GM18951 (cell line): ENCODE results near the gene SCUBE1.

ENCODE experiments used
- POLR2A ChIP-seq: IDR thresholded peaks from 4 replicates; pipeline ENCODE4 v1.6.1; 2011; ENCODE audit warnings: mild to moderate bottlenecking; ENCODE audit not compliant: insufficient read length, insufficient read depth; ENCODE audit errors: extremely low read depth
- in situ Hi-C: fragments of 300-500 bp; cut with MboI; formaldehyde crosslinking; loops from one replicate; pipeline ENCODE4 v1.12.0; 2022; ENCODE audit warnings: low sequenced_read_pairs, mixed read lengths, inconsistent platforms; ENCODE audit not compliant: unreplicated experiment

The SCUBE1 gene

DNA sequence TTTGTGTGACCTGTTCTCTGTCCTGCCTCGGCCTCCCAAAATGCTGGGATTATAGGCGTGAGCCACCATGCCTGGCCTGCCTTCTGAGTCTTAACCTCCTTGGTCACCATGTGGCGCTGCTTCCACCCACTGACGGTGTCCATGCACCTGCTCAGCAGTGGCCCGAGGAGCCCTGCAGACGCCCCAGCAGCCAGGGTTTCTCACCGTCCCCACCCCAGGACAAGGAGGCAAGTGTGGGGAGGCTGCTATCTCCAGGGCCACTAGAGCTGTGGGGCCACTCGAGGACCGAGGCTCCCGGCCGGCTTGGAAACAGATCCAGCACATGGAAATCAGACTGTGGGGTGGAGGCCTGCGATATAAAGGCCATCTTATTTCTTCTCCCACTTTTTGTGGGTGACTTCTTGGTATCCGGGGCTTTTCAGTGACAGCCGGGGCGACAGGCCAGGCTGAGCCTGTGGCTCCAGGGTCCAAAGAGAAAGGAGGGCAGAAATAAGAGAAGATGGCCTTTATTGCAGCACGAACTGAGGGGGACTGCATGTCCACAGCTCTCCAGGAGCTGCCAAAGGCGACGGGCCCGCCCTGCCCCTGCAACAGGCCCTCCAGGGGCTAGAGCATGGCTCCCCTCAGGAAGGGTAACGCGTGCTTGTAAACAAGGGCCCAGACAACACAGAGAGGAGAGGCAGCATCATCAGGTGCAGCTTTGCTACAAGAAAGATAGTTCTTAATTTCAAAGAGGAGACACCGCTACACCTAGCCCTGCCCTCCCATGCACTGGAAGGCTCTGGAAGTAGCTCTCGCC lies 176.8 kb downstream of the SCUBE1 start:
- in situ Hi-C loops, result no loop called here
- no peak for TF ChIP-seq POLR2A

DNA sequence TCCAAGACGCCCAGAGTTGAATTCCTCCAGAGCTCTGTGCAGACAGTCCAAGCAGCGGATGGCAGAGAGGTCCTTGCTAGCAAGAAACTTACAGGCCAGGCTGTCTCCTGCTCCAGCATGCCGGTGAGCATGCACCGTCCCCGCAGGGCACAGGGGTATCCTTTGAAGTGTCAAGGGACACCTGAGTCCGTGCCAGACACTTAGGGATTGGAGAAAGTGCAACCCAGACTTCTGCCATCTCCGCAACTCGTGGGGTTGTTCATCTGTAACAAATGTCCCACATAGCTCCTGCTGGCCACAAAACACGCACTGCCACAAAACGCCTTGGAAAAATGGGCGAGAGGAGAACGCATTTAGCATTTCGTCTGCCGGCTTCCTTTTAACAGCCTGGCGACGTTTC lies 178.5 kb downstream of the SCUBE1 start:
- in situ Hi-C loops, result no loop called here

DNA sequence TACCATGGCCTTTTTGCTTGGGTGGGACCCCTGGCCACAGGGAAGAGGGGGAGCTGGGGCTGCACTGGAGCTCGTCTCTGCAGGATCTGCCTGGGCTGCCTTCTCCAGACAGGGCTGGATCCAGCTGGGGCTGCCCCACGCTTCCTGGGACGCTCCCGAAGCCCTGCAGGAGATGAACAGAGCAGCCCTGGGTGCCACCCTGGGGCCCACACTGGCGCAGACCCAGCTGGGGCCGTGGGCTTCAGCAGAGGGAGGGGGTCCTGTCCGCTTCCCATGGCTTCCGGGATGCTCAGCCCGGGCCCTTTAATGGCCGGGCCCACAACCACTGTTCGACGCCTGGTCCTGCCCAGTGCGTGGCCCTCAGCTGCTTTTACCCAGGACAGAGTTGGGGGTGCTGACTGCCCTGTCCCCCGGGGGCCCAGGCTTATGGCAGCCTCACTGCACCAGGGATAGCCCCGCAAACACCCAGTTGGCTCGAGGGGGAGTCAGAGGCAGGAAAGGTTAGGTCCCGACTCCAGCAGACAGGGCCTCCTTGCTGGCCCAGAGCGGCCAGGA lies 179.9 kb downstream of the SCUBE1 start:
- no peak for TF ChIP-seq POLR2A
- in situ Hi-C loops, result no loop called here

More for the DNA sequence above, 178.5 kb downstream of the SCUBE1 start:
- no peak for TF ChIP-seq POLR2A

DNA sequence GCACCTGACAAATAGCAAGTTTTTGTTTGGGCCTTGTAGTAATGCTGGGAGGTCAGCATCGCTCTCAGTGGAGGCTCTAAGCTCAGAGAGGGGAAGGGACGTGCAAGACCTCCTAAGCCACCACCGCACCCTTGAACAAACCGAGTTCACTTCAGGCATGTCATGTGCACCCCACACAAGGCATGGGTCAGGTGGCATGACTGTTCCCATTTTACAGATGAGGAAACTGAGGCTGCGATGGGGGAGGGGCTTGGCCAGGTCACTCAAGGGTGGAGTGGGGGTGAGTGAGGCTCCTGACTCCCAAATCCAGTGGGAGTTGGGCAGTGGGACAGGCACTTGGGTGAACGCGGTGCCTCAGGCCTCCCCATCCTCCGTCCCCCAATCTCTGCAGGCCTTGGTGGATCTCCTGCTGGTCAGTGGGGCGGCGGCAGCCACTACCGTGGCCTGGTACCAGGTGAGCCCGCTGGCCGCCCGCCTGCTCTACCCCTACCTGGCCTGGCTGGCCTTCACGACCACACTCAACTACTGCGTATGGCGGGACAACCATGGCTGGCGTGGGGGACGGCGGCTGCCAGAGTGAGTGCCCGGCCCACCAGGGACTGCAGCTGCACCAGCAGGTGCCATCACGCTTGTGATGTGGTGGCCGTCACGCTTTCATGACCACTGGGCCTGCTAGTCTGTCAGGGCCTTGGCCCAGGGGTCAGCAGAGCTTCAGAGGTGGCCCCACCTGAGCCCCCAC lies 180.6 kb downstream of the SCUBE1 start:
- in situ Hi-C loops, result no loop called here
- TF ChIP-seq POLR2A, result no peak

DNA sequence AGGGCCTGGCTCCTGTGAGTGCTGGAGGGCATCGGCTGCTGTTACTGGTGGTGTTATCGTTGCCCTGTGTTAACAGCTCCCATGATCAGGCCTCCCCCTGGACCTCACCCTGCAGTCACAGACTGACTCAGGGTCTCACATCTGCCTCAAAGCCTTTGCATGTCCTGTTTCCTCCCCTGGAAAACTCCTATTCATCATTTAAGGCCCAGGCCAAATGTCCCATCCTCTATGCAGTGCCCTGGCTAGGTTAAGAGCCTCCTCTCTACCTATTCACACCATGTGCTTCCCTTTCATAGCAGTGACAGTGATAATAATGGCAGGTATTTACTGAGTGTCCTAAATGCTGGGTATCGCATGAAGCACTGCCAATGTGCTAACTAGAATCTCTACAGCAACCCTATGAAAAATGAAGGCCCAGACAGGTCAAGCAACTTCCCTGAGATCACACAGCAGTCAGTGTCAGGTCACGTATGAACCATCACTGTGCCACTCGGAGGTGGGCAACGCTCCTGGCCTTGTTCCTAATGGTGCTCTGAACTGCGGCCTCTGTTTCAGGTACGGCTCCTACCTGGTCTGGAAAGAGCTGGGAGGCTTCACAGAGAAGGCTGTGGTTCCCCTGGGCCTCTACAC lies 182.6 kb downstream of the SCUBE1 start:
- in situ Hi-C loops, result no loop called here
- TF ChIP-seq POLR2A, result no peak

DNA sequence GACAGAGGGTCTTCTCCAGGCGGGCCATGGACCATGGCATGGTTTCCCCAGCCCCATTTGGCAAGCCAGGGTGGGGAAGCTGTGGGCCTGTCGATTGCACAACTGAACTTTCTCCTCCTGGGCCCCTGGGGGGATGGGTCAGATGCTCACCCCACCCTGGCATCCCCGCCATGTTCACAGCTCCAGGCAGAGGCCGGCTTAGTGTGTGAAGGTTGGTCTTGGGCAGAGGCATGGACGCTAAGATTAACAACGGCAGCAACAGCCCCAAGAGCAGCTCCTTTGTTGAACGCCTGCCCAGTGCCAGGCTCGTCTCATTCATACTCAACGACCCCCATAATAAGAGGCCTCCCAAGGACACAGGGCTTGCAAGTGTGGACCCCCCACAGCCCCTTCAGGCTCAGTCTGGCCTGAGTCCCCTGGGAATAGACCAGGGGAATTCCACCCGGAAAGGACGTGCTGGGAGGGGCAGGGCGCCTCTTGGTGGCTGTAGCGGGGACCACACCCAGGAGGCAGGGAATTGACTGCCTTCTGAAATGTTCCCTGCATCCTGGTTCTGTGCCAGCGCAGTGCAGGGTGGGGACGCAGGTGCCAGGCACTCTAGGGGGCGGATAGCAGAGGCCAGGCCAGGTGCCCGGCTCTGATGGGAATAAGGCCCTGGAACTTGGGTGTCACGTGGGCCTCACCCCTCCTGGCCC lies 183.5 kb downstream of the SCUBE1 start:
- in situ Hi-C loops, result no loop called here
- no peak for TF ChIP-seq POLR2A

DNA sequence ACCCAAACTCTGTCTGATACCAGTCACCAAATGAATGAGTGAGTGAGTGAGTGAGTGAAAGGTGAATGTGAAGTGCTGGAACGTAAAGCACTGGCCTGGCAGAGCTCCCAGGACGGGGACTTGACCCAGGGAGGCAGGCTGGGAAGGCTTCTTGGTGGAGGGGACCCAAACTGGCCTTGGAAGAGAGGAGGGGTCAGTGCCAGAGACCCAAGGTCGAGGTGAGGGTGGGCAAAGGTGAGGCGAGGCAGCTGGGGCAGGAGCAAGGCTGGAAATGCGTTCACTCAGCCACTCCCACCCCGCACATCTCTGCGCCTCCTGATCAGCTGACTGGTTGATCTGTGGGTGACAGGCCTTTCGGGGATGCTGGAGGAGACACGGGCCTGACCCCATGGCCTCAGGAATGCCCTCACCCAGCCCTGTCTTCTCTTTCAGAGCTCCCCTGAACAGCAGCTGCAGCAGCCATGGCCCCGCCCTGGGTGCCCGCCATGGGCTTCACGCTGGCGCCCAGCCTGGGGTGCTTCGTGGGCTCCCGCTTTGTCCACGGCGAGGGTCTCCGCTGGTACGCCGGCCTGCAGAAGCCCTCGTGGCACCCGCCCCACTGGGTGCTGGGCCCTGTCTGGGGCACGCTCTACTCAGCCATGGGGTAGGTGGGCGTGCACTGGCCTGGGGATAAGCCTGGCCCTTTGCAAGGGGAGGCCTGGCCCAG lies 184.2 kb downstream of the SCUBE1 start:
- in situ Hi-C loops, result no loop called here
- no peak for TF ChIP-seq POLR2A

DNA sequence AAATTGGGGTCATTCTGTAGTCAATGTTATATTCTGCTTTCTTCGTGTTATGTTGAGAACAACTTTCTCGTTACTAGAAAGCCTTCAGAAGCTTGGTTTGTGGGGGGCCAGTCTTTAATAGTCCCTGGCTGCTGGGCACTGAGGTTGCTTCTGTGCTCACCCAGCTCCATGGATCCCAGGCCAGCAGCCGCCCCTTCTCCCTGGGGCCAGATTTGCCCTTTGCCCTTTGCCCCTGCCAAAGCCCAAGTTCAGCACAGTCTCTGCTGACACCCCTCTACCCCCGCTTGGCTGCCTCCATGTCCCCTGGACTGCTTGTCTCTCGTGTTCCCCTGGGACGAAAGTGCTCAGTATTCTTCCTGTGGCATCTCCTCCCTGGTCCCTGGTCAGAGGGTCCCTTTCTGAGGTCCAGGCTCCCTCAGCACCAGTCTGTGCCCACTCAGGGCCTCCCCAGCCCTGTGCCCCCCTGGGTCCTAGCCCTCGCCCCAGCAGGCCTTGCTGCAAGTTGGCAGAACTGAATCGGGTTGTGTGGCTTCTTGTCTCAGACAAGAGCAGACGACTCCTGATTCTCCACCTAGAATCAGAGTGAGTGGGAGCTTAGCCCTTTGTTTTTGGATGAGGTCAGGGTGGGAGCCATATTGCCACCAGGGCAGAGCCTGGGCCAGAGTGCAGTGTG lies 185.2 kb downstream of the SCUBE1 start:
- in situ Hi-C loops, result no loop called here
- no peak for TF ChIP-seq POLR2A

DNA sequence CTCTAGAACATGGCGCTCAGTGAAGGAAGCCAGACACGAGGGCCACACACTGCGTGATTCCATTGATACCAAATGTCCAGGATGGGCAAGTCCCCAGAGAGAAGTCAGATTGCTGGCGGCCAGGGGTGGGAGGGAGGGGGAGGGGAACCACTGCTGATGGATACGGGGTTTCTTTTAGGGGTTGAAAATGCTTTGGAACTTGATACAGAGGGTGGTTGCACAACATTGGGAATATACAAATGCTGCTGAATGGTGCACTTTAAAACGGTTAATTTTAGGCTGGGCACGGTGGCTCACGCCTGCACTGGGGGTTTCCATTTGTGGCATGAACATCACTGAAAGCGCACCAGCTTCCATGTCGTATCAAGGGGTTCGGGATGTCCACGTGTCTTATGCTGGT lies 186.8 kb downstream of the SCUBE1 start:
- in situ Hi-C loops, result no loop called here

DNA sequence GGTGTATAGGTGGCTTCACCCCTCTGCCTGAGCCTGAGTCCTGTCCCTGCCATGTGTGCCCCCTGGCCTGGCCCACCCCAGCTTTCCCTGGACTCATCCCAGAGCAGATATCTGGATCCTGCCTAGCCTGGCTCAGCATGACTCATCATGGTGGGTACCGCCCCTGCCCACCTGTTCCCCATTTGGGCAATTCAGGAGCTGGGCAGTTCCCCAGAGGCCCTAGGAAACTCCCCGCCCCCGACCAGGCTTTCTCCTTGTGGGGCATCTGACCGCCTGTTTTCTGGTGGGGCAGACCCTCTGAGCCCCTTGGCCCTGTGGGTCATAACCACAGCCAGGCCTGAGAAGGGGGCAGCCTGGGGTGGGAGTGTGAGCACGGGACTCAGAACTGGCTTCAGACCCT lies 187.4 kb downstream of the SCUBE1 start:
- no peak for TF ChIP-seq POLR2A
- in situ Hi-C loops, result no loop called here

More for the DNA sequence above, 186.8 kb downstream of the SCUBE1 start:
- no peak for TF ChIP-seq POLR2A

DNA sequence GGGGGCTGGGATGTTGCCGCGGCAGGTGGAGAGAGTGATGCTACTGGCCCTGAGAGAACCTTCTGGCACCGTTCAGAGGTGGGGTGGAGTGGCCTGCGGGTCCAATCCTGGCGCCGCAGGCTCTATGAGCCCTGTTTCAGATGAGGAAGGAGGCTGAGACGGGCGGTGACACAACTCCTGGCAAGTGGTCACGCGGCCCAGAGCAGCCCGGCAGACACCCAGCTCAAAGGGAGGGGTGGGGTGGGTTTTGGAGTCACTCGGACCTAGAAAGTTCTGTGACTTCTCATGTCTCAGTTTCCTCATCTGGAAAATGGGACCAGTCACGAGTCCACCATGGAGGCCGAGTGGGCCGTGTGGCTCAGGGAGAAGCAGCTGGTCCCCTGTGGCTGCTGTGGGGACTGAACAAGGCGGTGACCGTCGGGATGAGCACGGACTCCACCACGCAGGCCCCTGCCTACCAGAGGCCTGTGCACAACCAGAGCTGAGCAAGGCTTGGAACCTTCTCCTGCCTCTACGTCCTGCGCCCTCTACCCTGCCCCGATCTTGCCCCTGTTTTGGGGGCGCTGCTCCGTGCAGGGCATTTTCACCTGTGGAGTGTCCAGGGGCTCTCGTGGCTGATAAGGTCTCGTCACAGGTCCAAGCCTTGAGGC lies 188.2 kb downstream of the SCUBE1 start:
- no peak for TF ChIP-seq POLR2A
- in situ Hi-C loops, result no loop called here
